KG1 (cell line): ENCODE data around the gene RABEP2.
"Not testable (repeated sequence)": the region's sequence is repeated elsewhere in the genome, so short reads cannot be mapped to it uniquely, and the experiment has no call there.

Experiments
- DNase-seq: peaks from one replicate; lab custom pipeline; 2025; lab: John Stamatoyannopoulos, UW

Gene RABEP2

GRCh38 chr16:28879261-28879840, 45.7 kb downstream of the RABEP2 start:
- no peak for DNase-seq

- no peak for DNase-seq
Observed at GRCh38 chr16:28878083-28878926, 46.7 kb downstream of the RABEP2 start, which contains the start of gene ATP2A1. TSS of gene ATP2A1 (plus strand) at chr16:28878488. CDS start at chr16:28878672, 184 bp downstream.

- DNase-seq: no peak
Observed at GRCh38 chr16:28877655-28878000, 47.4 kb downstream of the RABEP2 start.

DNA sequence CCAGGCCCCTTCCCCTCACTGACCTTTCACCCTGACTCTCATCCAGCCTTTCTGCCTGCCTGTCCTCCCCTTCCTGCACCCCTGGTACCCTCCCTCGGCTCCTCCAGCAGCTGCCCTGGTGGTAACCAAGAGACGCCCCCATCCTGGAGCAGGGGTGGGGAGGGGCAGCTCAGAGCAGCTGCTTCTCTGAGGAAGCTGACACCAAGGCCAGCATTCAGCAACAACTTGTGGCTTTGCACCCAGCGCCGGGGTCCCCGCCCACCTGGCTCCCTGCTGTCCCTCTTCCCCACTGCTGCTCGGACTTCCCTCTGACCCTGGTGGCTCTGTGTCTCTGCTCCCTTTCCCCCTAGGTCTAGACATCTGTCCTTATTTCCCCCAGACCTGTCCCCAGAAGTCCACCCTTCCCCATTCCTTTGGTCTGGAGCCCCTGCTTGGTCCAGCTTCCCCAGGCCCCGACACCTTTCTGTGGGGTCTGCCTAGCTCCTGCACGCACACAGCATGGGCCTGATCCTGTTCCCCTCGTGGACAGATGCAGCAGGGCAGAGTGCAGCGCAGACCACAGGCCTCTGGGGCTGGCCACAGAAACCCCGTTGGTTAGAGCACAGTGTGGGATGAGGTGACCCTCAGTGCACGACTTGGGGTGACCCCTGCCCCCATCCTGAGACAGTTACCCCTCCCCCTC, 47.9 kb downstream of the RABEP2 start:
- DNase-seq: no peak

GRCh38 chr16:28876019-28876659, 48.9 kb downstream of the RABEP2 start:
- no peak for DNase-seq

DNA sequence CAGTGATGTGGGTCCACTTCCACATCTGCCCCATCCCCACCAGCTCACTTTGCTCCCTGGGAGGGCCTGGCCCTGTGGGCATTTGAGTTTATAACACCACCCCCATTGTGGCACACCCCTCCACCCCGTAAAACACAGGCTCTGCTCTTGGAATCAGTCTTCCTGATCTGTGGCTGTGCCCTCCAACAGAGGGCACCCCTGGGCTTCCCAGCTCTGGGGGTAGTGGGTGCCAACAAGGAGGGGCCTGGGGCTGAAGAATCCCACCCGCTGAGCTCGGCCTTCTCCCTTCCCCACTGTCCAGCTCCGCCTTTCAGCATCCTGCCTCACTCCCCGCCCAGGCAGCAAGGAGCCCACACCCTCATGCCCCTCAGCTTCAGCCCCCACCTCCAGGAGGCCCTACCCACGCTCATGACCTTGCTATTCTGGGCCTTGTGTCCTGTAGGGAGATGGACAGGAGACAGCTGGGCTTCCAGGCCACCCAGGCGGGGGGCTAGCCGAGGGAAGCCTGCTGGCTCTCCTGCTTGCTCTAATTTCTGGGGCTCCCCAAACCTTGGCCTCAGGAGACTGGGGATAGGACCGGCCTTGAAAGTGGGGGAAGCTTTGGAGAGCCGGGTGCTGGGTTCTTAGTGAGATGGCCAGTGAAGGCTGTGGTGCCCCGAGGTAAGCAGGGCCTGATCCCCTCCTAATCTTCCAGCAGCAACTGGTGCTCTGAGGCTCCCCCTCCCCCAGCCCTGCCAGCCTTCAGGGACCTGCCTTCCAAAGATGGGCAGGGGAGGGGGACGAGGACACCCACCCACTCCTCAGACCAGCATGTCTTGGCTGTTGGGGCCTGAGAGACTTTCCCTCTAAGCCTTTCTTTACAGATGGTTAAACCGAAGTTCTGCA, 49.7 kb downstream of the RABEP2 start:
- no peak for DNase-seq

- DNase-seq: no peak
Observed at GRCh38 chr16:28874406-28874805, 50.6 kb downstream of the RABEP2 start.

- peak; percentile 44 for DNase-seq
Observed at GRCh38 chr16:28873543-28874201, 51.4 kb downstream of the RABEP2 start.

DNA sequence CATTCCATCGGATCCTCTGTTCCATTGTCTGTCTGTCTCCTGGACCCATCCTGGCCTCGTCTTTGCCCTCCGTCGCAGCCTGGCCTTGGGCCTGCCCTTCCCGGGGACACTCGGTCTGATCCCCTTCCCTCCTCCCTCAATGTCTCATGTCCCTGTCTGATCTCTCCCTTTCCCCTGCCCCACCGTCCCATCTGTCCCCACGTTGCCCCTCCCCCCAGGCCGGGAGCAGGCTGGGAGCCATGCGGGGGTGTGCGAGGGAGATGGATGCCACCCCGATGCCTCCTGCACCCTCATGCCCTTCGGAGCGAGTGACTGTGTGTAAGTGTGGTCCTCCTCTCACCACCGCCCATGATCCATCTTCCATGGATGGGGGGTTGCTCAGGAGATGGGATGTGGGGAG, 52.1 kb downstream of the RABEP2 start:
- no peak for DNase-seq

- DNase-seq: no peak
Observed at GRCh38 chr16:28869201-28869600, 55.8 kb downstream of the RABEP2 start.

GRCh38 chr16:28867646-28868045, 57.4 kb downstream of the RABEP2 start:
- not testable (repeated sequence) for DNase-seq

GRCh38 chr16:28867241-28867640, 57.8 kb downstream of the RABEP2 start:
- no peak for DNase-seq

GRCh38 chr16:28866454-28866804, 58.6 kb downstream of the RABEP2 start:
- DNase-seq: no peak

DNA sequence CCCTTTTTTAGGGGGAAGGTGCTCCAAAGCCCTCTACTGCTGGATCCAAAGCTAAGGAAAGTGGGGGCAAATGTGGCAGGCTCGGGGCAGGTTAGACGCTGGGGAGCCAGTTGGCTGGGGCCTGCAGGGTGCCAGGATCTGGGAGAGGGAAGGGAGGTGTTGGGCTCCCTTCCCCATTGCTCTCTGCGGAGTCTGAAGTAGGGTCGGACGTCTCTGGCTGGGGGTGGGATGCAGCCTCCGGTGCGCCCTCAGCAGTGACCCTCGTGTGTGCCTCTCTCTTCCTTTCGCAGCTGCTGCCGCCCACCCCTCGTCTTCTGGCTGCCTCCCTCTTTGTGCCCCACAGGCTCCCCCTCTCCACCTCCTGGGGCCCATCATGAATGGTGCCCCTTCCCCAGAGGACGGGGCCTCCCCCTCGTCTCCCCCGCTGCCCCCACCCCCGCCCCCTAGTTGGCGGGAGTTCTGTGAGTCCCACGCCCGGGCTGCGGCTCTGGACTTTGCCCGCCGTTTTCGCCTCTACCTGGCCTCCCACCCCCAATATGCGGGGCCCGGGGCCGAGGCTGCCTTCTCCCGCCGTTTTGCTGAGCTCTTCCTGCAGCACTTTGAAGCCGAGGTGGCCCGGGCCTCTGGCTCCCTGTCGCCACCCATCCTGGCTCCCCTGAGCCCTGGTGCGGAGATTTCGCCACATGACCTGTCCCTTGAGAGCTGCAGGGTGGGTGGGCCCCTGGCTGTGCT, 59.1 kb downstream of the RABEP2 start:
- no peak for DNase-seq

DNA sequence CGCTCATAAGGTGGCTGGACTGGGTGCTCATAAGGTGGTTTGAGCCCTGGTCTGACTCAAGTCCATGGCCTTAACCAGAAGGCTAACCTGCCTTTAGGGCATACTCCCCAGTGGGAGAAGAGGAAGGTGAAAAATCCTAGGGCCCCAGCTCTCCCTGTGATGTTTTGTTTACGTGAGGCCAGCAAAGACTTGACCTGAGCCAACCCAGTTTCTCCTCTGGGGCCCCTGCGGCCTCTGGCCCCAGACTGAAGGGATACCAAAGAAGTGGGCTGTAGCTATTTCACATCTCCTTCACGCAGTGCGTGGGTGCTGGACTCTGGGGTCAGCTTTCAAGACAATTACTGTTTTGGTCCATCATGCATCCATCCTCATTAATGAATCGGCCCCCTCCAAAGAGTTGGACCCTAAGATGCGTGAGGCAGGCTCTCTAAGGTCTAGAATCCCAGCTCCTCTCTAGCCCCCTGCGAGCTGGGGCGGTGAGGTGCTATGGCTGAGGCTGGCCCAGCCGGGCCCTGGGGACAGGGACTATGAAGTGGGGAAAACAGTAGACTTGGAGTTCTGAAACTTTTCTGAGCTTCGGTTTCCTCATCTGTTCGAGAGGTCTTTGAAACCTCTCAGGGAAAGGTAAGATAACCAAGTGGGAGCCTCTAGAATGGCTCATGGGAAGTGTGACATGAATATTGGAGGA, 59.9 kb downstream of the RABEP2 start:
- no peak for DNase-seq

GRCh38 chr16:28863929-28864793, 60.9 kb downstream of the RABEP2 start:
- no peak for DNase-seq

DNA sequence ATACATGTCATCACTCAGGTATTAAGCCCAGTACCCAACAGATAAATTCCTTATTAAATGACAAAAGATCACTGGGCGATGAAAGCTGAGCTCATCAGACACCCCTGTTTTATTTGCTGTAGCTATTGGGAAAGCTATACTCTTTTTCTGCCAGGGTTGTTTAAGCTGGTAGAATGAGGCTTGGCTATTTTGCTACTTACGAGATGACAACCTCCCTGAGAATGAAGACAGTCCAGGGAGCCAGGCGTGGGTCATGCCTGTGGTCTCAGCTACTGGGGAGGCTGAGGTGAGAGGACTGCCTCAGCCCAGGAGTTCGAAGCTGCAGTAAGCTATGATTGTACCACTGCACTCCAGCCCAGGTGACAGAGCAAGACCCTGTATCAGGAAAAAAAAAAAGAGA, 65.7 kb downstream of the RABEP2 start:
- DNase-seq: no peak

DNA sequence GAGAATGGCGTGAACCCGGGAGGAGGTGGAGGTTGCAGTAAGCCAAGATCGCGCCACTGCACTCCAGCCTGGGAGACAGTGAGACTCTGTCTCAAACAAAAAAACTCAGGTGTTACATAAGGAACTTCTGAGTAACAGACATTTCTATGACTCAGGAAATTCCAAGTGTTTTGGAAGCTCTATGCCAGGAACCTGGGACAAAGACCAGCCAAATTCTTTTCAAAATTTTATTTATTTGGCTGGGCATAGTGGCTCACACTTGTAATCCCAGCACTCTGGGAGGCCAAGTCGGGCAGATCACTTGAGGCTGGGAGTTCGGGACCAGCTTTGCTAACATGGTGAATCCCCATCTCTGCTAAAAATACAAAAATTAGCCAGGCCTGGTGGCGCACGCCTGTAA, 66.6 kb downstream of the RABEP2 start:
- no peak for DNase-seq
